NCI-H748 (cell line): ENCODE measurements around the gene FREM1.

Experiments used
- DNase-seq: peaks from one replicate; lab custom pipeline; 2025; ENCODE audit not compliant: unreplicated experiment; lab: John Stamatoyannopoulos, UW

FREM1 gene

GRCh38 chr9:14824481-14824880 lies 85.7 kb downstream of the FREM1 start:
- DNase-seq, result no peak

GRCh38 chr9:14823800-14824199 lies 86.4 kb downstream of the FREM1 start:
- no peak for DNase-seq

- DNase-seq, result no peak
Measured at GRCh38 chr9:14822666-14823065, 87.6 kb downstream of the FREM1 start.

- no peak for DNase-seq
Measured at GRCh38 chr9:14819183-14819582, 91.0 kb downstream of the FREM1 start.

GRCh38 chr9:14814249-14814628 lies 96.0 kb downstream of the FREM1 start:
- DNase-seq, result no peak

GRCh38 chr9:14813336-14814248 lies 96.6 kb downstream of the FREM1 start:
- no peak for DNase-seq

GRCh38 chr9:14812806-14813205 lies 97.4 kb downstream of the FREM1 start:
- DNase-seq, result no peak

GRCh38 chr9:14811844-14812243 lies 98.4 kb downstream of the FREM1 start:
- DNase-seq, result no peak

- DNase-seq, result no peak
Measured at GRCh38 chr9:14806941-14807520, 103.2 kb downstream of the FREM1 start.

GRCh38 chr9:14799030-14799429 lies 111.2 kb downstream of the FREM1 start:
- DNase-seq, result no peak

- DNase-seq, result no peak
Measured at GRCh38 chr9:14797435-14797834, 112.8 kb downstream of the FREM1 start.

- no peak for DNase-seq
Measured at GRCh38 chr9:14793389-14793788, 116.8 kb downstream of the FREM1 start.

- DNase-seq, result no peak
Measured at GRCh38 chr9:14790628-14791027, 119.6 kb downstream of the FREM1 start.

- DNase-seq, result no peak
Measured at GRCh38 chr9:14788846-14789245, 121.4 kb downstream of the FREM1 start.

- no peak for DNase-seq
Measured at GRCh38 chr9:14783358-14783757, 126.9 kb downstream of the FREM1 start.

GRCh38 chr9:14782286-14783051 lies 127.8 kb downstream of the FREM1 start:
- DNase-seq, result no peak

GRCh38 chr9:14780693-14781092 lies 129.5 kb downstream of the FREM1 start:
- no peak for DNase-seq

GRCh38 chr9:14780251-14780650 lies 130.0 kb downstream of the FREM1 start:
- no peak for DNase-seq

GRCh38 chr9:14779566-14780022 lies 130.6 kb downstream of the FREM1 start:
- no peak for DNase-seq

GRCh38 chr9:14778565-14778964 lies 131.7 kb downstream of the FREM1 start:
- DNase-seq, result no peak

- DNase-seq, result no peak
Measured at GRCh38 chr9:14775917-14776316, 134.3 kb downstream of the FREM1 start.

- no peak for DNase-seq
Measured at GRCh38 chr9:14770592-14770991, 139.6 kb downstream of the FREM1 start.
